Upper lobe of left lung (tissue), 4 donors: ENCODE measurements around the gene PIGU.

Source experiments
- EP300 ChIP-seq, 4 donors: sonication (generic); formaldehyde crosslinking; IDR thresholded peaks; one replicate each; pipeline ENCODE4 v1.5.1; 2017; ENCODE audit warnings: antibody characterized with exemption in 4 of 4, control low read depth in 2 of 4
- POLR2A ChIP-seq, 4 donors: fragments of 450-650 bp; IDR thresholded peaks; one replicate each; pipeline ENCODE4 v1.5.1; 2016 to 2017; ENCODE audit warnings: antibody characterized with exemption in 4 of 4, mild to moderate bottlenecking in 2 of 4
- TF ChIP-seq, protein P1 (sequence below), 6 experiments: fragments of 450-650 bp in 4 of 6; fragments of 200-600 bp in 2 of 6; sonication (generic) in 2 of 6; IDR thresholded peaks; one replicate each; pipeline ENCODE4 v1.5.1; 2016 to 2019; ENCODE audit warnings: antibody characterized with exemption in 6 of 6

GRCh38 chr20:34638532-34638931 is 38.4 kb downstream of the PIGU start:
- TF ChIP-seq, protein P1, sequence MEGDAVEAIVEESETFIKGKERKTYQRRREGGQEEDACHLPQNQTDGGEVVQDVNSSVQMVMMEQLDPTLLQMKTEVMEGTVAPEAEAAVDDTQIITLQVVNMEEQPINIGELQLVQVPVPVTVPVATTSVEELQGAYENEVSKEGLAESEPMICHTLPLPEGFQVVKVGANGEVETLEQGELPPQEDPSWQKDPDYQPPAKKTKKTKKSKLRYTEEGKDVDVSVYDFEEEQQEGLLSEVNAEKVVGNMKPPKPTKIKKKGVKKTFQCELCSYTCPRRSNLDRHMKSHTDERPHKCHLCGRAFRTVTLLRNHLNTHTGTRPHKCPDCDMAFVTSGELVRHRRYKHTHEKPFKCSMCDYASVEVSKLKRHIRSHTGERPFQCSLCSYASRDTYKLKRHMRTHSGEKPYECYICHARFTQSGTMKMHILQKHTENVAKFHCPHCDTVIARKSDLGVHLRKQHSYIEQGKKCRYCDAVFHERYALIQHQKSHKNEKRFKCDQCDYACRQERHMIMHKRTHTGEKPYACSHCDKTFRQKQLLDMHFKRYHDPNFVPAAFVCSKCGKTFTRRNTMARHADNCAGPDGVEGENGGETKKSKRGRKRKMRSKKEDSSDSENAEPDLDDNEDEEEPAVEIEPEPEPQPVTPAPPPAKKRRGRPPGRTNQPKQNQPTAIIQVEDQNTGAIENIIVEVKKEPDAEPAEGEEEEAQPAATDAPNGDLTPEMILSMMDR (IDR thresholded peaks at IDR 0.05), result no peak
- TF ChIP-seq EP300 (IDR thresholded peaks at IDR 0.05), result no peak
- TF ChIP-seq POLR2A (IDR thresholded peaks at IDR 0.05), result no peak
